IMR-90 (cell line): ENCODE results near the gene TEX2. TPM values are rescaled to one million over a fixed set of nuclear protein-coding genes. Genes with fewer than 3 reads are reported as not detected.

ENCODE experiments used
- ATAC-seq: fragments of 200-7000 bp; cut with Tn5 transposase; 2 replicates; pipeline ENCODE4 v1.9.1; 2020; ENCODE audit warnings: low read depth, mild to moderate bottlenecking, moderate library complexity
- BruUV-seq: library from RNA; stranded (reverse); fragments of 400-500 nt; replicated peaks from 2 replicates; lab custom pipeline; 2021; lab: Mats Ljungman, UMichigan
- CTCF ChIA-PET: fragments of 300-600 bp; formaldehyde crosslinking; extraction: SDS; loops from one replicate; lab custom pipeline; 2021; ENCODE audit warnings: antibody characterized with exemption; lab: Yijun Ruan, JAX
- POLR2A ChIA-PET: fragments of 300-600 bp; sonication (Branson Sonifier 250); formaldehyde crosslinking; loops from one replicate; lab custom pipeline; 2022; ENCODE audit warnings: antibody characterized with exemption; ENCODE audit not compliant: unreplicated experiment; lab: Charles Lee
- DNase-seq: peaks from one replicate; pipeline ENCODE4 v3.0.0; 2013
- H2AFZ ChIP-seq: replicated peaks from 2 replicates; pipeline ENCODE3; 2013; ENCODE audit warnings: low read length, mild to moderate bottlenecking; ENCODE audit not compliant: poor library complexity
- H2AK5ac ChIP-seq: 2 replicates; pipeline ENCODE4 v1.6.1; 2013; ENCODE audit warnings: low read depth, low read length, inconsistent platforms
- H2AK9ac ChIP-seq: replicated peaks from 2 replicates; pipeline ENCODE3; 2013; ENCODE audit warnings: mild to moderate bottlenecking, low read depth, low read length, moderate library complexity; ENCODE audit not compliant: poor library complexity
- H2BK120ac ChIP-seq: 2 replicates; pipeline ENCODE4 v1.6.1; 2013; ENCODE audit warnings: low read depth, low read length, inconsistent platforms
- H2BK15ac ChIP-seq: 3 replicates; pipeline ENCODE4 v1.6.1; 2013; ENCODE audit warnings: low read depth, low read length, inconsistent platforms
- H2BK20ac ChIP-seq: 2 replicates; pipeline ENCODE4 v1.6.1; 2013; ENCODE audit warnings: low read depth, mild to moderate bottlenecking, inconsistent platforms, low read length, moderate library complexity
- H2BK5ac ChIP-seq: 2 replicates; pipeline ENCODE4 v1.6.1; 2013; ENCODE audit warnings: mild to moderate bottlenecking, low read depth, low read length, inconsistent platforms; ENCODE audit not compliant: poor library complexity, severe bottlenecking
- H3K14ac ChIP-seq: replicated peaks from 2 replicates; pipeline ENCODE4 v1.6.1; 2013; ENCODE audit warnings: low read depth, low read length, inconsistent platforms
- H3K18ac ChIP-seq: 2 replicates; pipeline ENCODE4 v1.6.1; 2013; ENCODE audit warnings: low read depth, low read length, control low read depth
- H3K23ac ChIP-seq: 2 replicates; pipeline ENCODE4 v1.6.1; 2013; ENCODE audit warnings: low read depth, low read length, inconsistent platforms
- H3K27ac ChIP-seq: 2 replicates; pipeline ENCODE4 v1.5.1; 2013; ENCODE audit warnings: mild to moderate bottlenecking, control low read depth, low read length; ENCODE audit not compliant: insufficient read depth
- H3K27me3 ChIP-seq: 2 replicates; pipeline ENCODE4 v1.6.1; 2013; ENCODE audit warnings: low read length; ENCODE audit not compliant: control insufficient read depth, insufficient read depth
- H3K36me3 ChIP-seq: 2 replicates; pipeline ENCODE4 v1.6.1; 2013; ENCODE audit warnings: low read length, mixed read lengths; ENCODE audit not compliant: control insufficient read depth, insufficient read depth
- H3K4ac ChIP-seq: 2 replicates; pipeline ENCODE4 v1.6.1; 2013; ENCODE audit warnings: low read depth, low read length, inconsistent platforms
- H3K4me1 ChIP-seq: 2 replicates; pipeline ENCODE4 v1.6.1; 2013; ENCODE audit warnings: low read length, mixed read lengths; ENCODE audit not compliant: control insufficient read depth, insufficient read depth
- H3K4me2 ChIP-seq: 2 replicates; pipeline ENCODE4 v1.6.1; 2013; ENCODE audit warnings: low read depth, mild to moderate bottlenecking, control low read depth, low read length, moderate library complexity
- H3K4me3 ChIP-seq: 2 replicates; pipeline ENCODE4 v1.5.1; 2013; ENCODE audit warnings: low read depth, mild to moderate bottlenecking, control low read depth, low read length, moderate library complexity; ENCODE audit not compliant: insufficient read depth
- H3K56ac ChIP-seq: 2 replicates; pipeline ENCODE4 v1.6.1; 2013; ENCODE audit warnings: low read length, inconsistent platforms; ENCODE audit not compliant: insufficient read depth; ENCODE audit errors: extremely low read depth
- H3K79me1 ChIP-seq, 2 experiments: 2 replicates each; pipeline ENCODE4 v1.6.1; 2013; ENCODE audit warnings: low read length in 2 of 2, inconsistent platforms in 1 of 2, low read depth in 1 of 2
- H3K9ac ChIP-seq: 2 replicates; pipeline ENCODE4 v1.6.1; 2013; ENCODE audit warnings: low read depth, low read length, control low read depth
- H3K9me1 ChIP-seq: 2 replicates; pipeline ENCODE4 v1.6.1; 2013; ENCODE audit warnings: low read length, inconsistent platforms; ENCODE audit not compliant: insufficient read depth
- H3K9me3 ChIP-seq: 2 replicates; pipeline ENCODE4 v1.6.1; 2013; ENCODE audit warnings: low read length; ENCODE audit not compliant: control insufficient read depth, insufficient read depth
- H4K20me1 ChIP-seq: 2 replicates; pipeline ENCODE4 v1.6.1; 2013; ENCODE audit warnings: low read length, inconsistent platforms; ENCODE audit not compliant: insufficient read depth
- H4K5ac ChIP-seq: 2 replicates; pipeline ENCODE4 v1.6.1; 2013; ENCODE audit warnings: mild to moderate bottlenecking, low read depth, low read length, control low read depth
- H4K8ac ChIP-seq, 2 experiments: 2 replicates each; pipeline ENCODE4 v1.6.1; 2013; ENCODE audit warnings: low read depth in 2 of 2, low read length in 2 of 2, control low read depth in 1 of 2, inconsistent platforms in 1 of 2
- H4K91ac ChIP-seq: 2 replicates; pipeline ENCODE4 v1.6.1; 2013; ENCODE audit warnings: low read depth, low read length, inconsistent platforms; ENCODE audit not compliant: insufficient read depth
- BHLHE40 ChIP-seq: fragments of 150-350 bp; IDR thresholded peaks from 2 replicates; pipeline ENCODE4 v1.6.1; 2016; ENCODE audit warnings: mild to moderate bottlenecking, low read depth, low read length
- CEBPB ChIP-seq: IDR thresholded peaks from 2 replicates; pipeline ENCODE4 v1.6.1; 2012; ENCODE audit warnings: low read depth, low read length, improper control_type of control experiment
- CHD1 ChIP-seq: IDR thresholded peaks from 2 replicates; pipeline ENCODE4 v1.6.1; 2012; ENCODE audit warnings: low read depth, low read length, improper control_type of control experiment
- ELK1 ChIP-seq: fragments of 150-350 bp; IDR thresholded peaks from 2 replicates; pipeline ENCODE4 v1.6.1; 2016; ENCODE audit warnings: low read depth, mild to moderate bottlenecking, low read length, moderate library complexity, borderline replicate concordance
- FOS ChIP-seq: fragments of 150-350 bp; IDR thresholded peaks from 2 replicates; pipeline ENCODE4 v1.6.1; 2016; ENCODE audit warnings: low read depth, low read length
- MAFK ChIP-seq: IDR thresholded peaks from 2 replicates; pipeline ENCODE4 v1.6.1; 2012; ENCODE audit warnings: low read depth, low read length, improper control_type of control experiment
- MAZ ChIP-seq: IDR thresholded peaks from 2 replicates; pipeline ENCODE4 v1.6.1; 2012; ENCODE audit warnings: low read depth, mild to moderate bottlenecking, low read length, improper control_type of control experiment, moderate library complexity, borderline replicate concordance
- MXI1 ChIP-seq: IDR thresholded peaks from 2 replicates; pipeline ENCODE4 v1.6.1; 2012; ENCODE audit warnings: low read depth, mild to moderate bottlenecking, low read length, moderate library complexity, borderline replicate concordance
- NFE2L2 ChIP-seq: fragments of 150-350 bp; IDR thresholded peaks from 2 replicates; pipeline ENCODE4 v1.6.1; 2016; ENCODE audit warnings: low read depth, mild to moderate bottlenecking, low read length
- POLR2A ChIP-seq: IDR thresholded peaks from 2 replicates; pipeline ENCODE4 v1.6.1; 2012; ENCODE audit warnings: mild to moderate bottlenecking, low read depth, low read length
- RAD21 ChIP-seq: IDR thresholded peaks from 2 replicates; pipeline ENCODE4 v1.6.1; 2012; ENCODE audit warnings: low read length, improper control_type of control experiment
- RCOR1 ChIP-seq: IDR thresholded peaks from 2 replicates; pipeline ENCODE4 v1.6.1; 2012; ENCODE audit warnings: mild to moderate bottlenecking, low read length, improper control_type of control experiment; ENCODE audit not compliant: insufficient replicate concordance
- RFX5 ChIP-seq: IDR thresholded peaks from 2 replicates; pipeline ENCODE4 v1.8.0; 2012; ENCODE audit warnings: low read depth, mild to moderate bottlenecking, low read length, moderate library complexity
- SMC3 ChIP-seq: fragments of 150-350 bp; IDR thresholded peaks from 2 replicates; pipeline ENCODE4 v1.6.1; 2016; ENCODE audit warnings: low read depth, mild to moderate bottlenecking, antibody characterized with exemption, low read length, moderate library complexity
- WGBS, 2 experiments: methylation state at CpG; one replicate each; pipeline versions ENCODE4 v1.1.5 to v1.1.7; 2013; ENCODE audit warnings: missing lambda C conversion rate in 2 of 2; ENCODE audit not compliant: insufficient read length in 1 of 2; ENCODE audit errors: extremely low coverage in 2 of 2; 5-methylcytosine and 5-hydroxymethylcytosine counted together
- dilution Hi-C: fragments of 300-500 bp; cut with HindIII; formaldehyde crosslinking; loops from one replicate; pipeline ENCODE4 v1.14.3; 2018; ENCODE audit warnings: low sequenced_read_pairs; ENCODE audit not compliant: unreplicated experiment
- in situ Hi-C: fragments of 300-500 bp; cut with MboI; formaldehyde crosslinking; loops from 3 replicates; pipeline ENCODE4 v1.14.3; 2019; ENCODE audit warnings: low sequenced_read_pairs, inconsistent platforms, mixed read lengths
- intact Hi-C: fragments of 100-400 bp; cut with micrococcal nuclease; formaldehyde crosslinking; loops from 2 replicates; pipeline ENCODE4 v1.10.0; 2022
- polyA plus RNA-seq, 3 experiments: library from polyadenylated mRNA; depleted of rRNA; stranded (reverse); fragments of >200 nt; gene quantifications; 2 replicates each; pipeline ENCODE4 v1.2.3, GENCODE V29; 2012; ENCODE audit warnings: low replicate concordance in 1 of 3
- total RNA-seq: library from RNA; depleted of rRNA; stranded (reverse); fragments of >200 nt; gene quantifications from 2 replicates; pipeline ENCODE4 v1.2.3, GENCODE V29; 2012
- TF ChIP-seq, protein P1 (sequence below): fragments of 150-350 bp; IDR thresholded peaks from 2 replicates; pipeline ENCODE4 v1.6.1; 2017; ENCODE audit warnings: mild to moderate bottlenecking, antibody characterized with exemption, low read length, low read depth
- TF ChIP-seq, protein P2 (sequence below): conservative IDR thresholded peaks from 2 replicates; pipeline ENCODE4 v1.5.1; 2012; ENCODE audit warnings: mild to moderate bottlenecking, low read depth, low read length, improper control_type of control experiment

The TEX2 gene
- total and polyA plus RNA-seq, 2 of the 4 experiments (the other 2 are of a cell fraction) = 18.2 to 21.9 TPM

DNA sequence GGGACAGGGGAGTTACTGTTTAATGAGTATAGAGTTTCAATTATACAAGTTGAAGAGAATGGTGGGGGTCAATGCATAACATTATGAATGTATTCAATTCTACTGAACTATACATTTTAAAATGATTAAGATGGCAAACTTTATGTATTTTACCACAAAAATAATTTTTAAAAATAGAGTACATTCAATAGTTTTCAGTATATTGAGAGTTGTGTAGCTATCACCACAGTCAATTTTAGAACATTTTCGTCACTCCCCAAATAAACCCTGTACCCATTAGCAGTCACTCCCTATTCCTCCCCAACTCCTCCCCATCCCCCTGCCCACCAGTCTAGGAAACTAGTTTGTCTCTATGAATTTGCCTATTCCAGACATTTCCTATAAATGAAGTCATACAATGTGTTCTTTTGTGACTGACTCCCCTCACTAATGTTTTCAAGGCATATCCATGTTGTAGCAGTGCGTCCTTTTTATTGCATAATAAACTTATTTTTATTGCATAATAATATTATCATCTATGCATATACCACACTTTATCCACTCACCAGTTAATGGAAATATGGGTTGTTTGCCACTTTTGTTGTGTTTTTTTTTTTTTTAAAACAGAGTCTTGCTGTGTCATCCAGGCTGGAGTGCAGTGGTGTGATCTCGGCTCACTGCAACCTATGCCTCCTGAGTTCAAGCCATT is 80.6 kb downstream of the TEX2 start:
- no CpG with 5 or more reads among the region's 3 CpGs for WGBS, 2 experiments
- Histone ChIP-seq H3K4me1 (peaks cover 9% of the 10 kb centered on the region), H2AK9ac (no peak overlapping the region), H3K23ac (no peak overlapping the region), H3K27ac (no peak overlapping the region), H2BK15ac (no peak overlapping the region), H2BK120ac (no peak overlapping the region), H3K9me1 (peaks cover 6% of the 10 kb centered on the region), H3K18ac (no peak overlapping the region), H3K36me3 (peaks cover 1% of the 10 kb centered on the region; the same call in 1 of the 2 replicates), H3K4ac (no peak overlapping the region), H3K79me1 (peaks cover 0 to 3% of the 10 kb centered on the region in 2 experiments; a peak in 2 of 4 replicates), H3K9me3 (no peaks in the 10 kb centered on the region), H4K20me1 (no peaks in the 10 kb centered on the region; the same call in 1 of the 2 replicates), H3K56ac (no peak overlapping the region), H2AK5ac (no peak overlapping the region), H3K14ac (no peak overlapping the region), H3K27me3 (no peaks in the 10 kb centered on the region), H4K8ac (no peak overlapping the region), H2BK5ac (no peak overlapping the region), H3K4me3 (no peak overlapping the region), H2AFZ (no peak overlapping the region), H3K9ac (no peak overlapping the region), H2BK20ac (no peak overlapping the region), H4K5ac (no peak overlapping the region), H3K4me2 (no peak overlapping the region), H4K91ac (no peak overlapping the region)
- dilution Hi-C loops = no loop called here
- POLR2A ChIA-PET = no interaction called here
- in situ Hi-C loops = no loop called here
- TF ChIP-seq MAFK (no peak), CHD1 (no peak), SMC3 (no peak), ELK1 (no peak), RAD21 (no peak), NFE2L2 (no peak), MAZ (no peak), MXI1 (no peak), CEBPB (no peak), RCOR1 (no peak), RFX5 (no peak), POLR2A (no peak), BHLHE40 (no peak), FOS (no peak)
- TF ChIP-seq, protein P1, sequence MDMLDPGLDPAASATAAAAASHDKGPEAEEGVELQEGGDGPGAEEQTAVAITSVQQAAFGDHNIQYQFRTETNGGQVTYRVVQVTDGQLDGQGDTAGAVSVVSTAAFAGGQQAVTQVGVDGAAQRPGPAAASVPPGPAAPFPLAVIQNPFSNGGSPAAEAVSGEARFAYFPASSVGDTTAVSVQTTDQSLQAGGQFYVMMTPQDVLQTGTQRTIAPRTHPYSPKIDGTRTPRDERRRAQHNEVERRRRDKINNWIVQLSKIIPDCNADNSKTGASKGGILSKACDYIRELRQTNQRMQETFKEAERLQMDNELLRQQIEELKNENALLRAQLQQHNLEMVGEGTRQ = no peak
- TF ChIP-seq, protein P2, sequence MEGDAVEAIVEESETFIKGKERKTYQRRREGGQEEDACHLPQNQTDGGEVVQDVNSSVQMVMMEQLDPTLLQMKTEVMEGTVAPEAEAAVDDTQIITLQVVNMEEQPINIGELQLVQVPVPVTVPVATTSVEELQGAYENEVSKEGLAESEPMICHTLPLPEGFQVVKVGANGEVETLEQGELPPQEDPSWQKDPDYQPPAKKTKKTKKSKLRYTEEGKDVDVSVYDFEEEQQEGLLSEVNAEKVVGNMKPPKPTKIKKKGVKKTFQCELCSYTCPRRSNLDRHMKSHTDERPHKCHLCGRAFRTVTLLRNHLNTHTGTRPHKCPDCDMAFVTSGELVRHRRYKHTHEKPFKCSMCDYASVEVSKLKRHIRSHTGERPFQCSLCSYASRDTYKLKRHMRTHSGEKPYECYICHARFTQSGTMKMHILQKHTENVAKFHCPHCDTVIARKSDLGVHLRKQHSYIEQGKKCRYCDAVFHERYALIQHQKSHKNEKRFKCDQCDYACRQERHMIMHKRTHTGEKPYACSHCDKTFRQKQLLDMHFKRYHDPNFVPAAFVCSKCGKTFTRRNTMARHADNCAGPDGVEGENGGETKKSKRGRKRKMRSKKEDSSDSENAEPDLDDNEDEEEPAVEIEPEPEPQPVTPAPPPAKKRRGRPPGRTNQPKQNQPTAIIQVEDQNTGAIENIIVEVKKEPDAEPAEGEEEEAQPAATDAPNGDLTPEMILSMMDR = no peak
- ATAC-seq = no peak
- CTCF ChIA-PET = no interaction called here
- BruUV-seq = no TSS peak
- DNase-seq = no peak
- intact Hi-C loops = no loop called here
